PFSK-1 (cell line): Measurements from ENCODE around the gene CXCL17.
A peak's percentile ranks its signal among the peaks of the same experiment; 100 is the strongest.

Source experiments
- FOXP2 ChIP-seq: optimal IDR thresholded peaks from 2 replicates; pipeline ENCODE3; 2011; ENCODE audit warnings: borderline replicate concordance, control low read depth, inconsistent platforms; ENCODE audit not compliant: insufficient read depth; ENCODE audit errors: extremely low read length, extremely low read depth
- POLR2AphosphoS5 ChIP-seq: IDR thresholded peaks from 2 replicates; pipeline ENCODE4 v1.6.1; 2012; ENCODE audit warnings: low read depth, mild to moderate bottlenecking, control low read depth, low read length, moderate library complexity
- SIN3A ChIP-seq: IDR thresholded peaks from 2 replicates; pipeline ENCODE4 v1.6.1; 2012; ENCODE audit warnings: mild to moderate bottlenecking, low read length, moderate library complexity, borderline replicate concordance; ENCODE audit not compliant: insufficient read depth
- TAF1 ChIP-seq: IDR thresholded peaks from 2 replicates; pipeline ENCODE4 v1.6.1; 2012; ENCODE audit warnings: low read length, control low read depth, borderline replicate concordance; ENCODE audit not compliant: insufficient read depth
- TF ChIP-seq, protein P1 (sequence below), 2 experiments: IDR thresholded peaks; 2 replicates each; pipeline versions ENCODE4 v1.6.1 to v1.8.0; 2011 to 2012; ENCODE audit warnings: low read depth in 2 of 2, low read length in 2 of 2, control low read depth in 1 of 2, inconsistent platforms in 1 of 2, mild to moderate bottlenecking in 1 of 2, moderate library complexity in 1 of 2; ENCODE audit not compliant: insufficient read depth in 1 of 2

CXCL17 gene

DNA sequence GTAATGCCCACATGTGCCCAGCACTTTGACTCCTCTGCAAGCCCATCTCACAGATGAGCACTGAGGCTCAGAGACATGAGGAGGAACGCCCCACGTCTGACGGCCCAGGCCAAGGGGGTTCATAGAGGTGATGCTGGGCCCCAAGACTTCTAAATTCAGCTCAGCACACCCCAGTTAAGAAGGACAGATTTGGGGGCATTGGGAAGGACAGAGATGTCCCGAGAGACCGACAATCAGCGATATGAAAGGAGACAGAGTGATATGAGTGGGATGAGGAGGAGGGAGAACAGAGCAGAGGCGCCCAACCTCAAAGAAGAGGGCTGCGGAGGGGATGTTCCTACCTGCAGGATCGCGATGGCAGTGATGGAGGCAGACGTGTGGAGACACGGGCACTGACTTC lies 52.8 kb downstream of the CXCL17 start, which contains the start of gene CNFN:
Gene CNFN (minus strand): TSS at position 399 of the 400 bp plus-strand sequence. CDS start 1,260 bp downstream, outside the sequence.
- no peak for TF ChIP-seq POLR2AphosphoS5
- no peak for TF ChIP-seq SIN3A
- no peak for TF ChIP-seq TAF1
- TF ChIP-seq, protein P1, sequence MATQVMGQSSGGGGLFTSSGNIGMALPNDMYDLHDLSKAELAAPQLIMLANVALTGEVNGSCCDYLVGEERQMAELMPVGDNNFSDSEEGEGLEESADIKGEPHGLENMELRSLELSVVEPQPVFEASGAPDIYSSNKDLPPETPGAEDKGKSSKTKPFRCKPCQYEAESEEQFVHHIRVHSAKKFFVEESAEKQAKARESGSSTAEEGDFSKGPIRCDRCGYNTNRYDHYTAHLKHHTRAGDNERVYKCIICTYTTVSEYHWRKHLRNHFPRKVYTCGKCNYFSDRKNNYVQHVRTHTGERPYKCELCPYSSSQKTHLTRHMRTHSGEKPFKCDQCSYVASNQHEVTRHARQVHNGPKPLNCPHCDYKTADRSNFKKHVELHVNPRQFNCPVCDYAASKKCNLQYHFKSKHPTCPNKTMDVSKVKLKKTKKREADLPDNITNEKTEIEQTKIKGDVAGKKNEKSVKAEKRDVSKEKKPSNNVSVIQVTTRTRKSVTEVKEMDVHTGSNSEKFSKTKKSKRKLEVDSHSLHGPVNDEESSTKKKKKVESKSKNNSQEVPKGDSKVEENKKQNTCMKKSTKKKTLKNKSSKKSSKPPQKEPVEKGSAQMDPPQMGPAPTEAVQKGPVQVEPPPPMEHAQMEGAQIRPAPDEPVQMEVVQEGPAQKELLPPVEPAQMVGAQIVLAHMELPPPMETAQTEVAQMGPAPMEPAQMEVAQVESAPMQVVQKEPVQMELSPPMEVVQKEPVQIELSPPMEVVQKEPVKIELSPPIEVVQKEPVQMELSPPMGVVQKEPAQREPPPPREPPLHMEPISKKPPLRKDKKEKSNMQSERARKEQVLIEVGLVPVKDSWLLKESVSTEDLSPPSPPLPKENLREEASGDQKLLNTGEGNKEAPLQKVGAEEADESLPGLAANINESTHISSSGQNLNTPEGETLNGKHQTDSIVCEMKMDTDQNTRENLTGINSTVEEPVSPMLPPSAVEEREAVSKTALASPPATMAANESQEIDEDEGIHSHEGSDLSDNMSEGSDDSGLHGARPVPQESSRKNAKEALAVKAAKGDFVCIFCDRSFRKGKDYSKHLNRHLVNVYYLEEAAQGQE (IDR thresholded peaks at IDR 0.05; ENCODE audit: insufficient read depth in 1 of 2, low read depth in 2 of 2, low read length in 2 of 2) = no peak
- TF ChIP-seq FOXP2 = no peak

DNA sequence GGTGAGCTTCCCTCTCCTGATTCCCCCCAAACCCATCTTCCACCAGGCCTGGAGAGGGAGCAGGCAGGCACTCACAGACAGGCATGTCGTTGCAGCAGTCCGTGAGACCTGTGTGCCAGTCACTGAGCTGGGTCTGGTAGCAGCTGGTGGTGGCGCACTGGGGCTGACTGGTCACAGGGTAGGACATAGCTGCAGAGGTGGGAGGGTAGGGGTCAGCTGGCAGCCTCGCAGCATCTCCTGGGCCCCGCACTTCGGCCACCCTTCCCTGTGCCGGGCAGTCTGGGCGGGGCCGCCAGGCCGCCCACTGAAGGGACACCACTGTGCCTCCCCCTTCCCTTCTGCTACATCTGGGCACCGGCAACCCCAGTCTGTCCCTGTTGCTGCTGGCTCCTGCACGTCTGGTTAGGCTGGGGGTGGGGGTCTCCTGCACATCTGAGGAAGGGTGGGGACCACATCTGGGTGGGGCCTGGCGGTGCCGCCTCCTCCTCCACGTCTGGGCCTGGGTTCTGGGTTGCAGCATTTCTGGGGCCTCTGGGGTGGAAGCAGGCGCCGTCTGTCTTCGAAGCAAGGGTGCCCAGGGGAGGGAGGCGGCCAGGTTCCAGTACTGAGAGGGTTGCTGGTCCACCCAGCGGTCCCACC lies 53.8 kb downstream of the CXCL17 start:
- TF ChIP-seq POLR2AphosphoS5 (no peak), FOXP2 (no peak), TAF1 (no peak), SIN3A (no peak)
- TF ChIP-seq, protein P1 (IDR thresholded peaks at IDR 0.05; ENCODE audit: insufficient read depth in 1 of 2, low read depth in 2 of 2, low read length in 2 of 2) = no peak

DNA sequence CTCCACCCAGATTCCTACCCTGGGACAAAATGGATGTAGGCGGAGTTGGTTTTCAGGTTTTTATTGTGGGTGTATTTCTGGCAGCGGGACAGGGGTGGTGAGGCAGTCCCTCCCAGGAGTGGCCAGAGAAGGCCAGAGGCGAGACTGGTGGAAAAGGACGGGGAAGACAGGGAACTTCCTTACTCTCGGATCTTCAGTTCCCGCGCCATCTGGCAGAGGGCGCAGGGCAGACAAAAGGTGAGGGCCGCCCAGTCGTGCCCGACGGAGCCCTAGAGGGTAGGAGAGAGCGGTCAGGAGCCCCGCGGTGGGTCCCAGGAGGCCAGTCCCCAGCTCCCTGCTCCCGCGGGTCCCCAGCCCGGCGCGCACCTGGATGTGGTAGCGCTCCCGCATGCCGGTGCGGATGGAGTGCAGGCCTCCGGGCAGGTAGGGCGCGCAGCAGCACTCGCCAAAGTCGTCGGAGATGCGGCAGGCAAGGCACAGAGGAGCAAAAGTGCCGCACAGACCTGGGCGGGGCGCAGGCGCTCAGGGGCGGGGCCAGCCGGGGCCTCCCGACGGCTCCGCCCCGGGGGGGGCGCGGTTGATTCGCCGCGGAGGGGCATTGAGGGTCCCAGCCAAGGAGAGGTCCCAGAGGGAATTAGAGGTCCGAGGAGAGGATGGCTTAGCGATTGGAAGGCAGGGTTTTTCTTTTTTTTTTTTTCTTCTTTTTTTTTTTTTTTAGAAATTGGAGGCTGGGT lies 55.6 kb downstream of the CXCL17 start:
- TF ChIP-seq, protein P1 (IDR thresholded peaks at IDR 0.05; ENCODE audit: insufficient read depth in 1 of 2, low read depth in 2 of 2, low read length in 2 of 2) = no peak
- peak; percentile 23 for TF ChIP-seq FOXP2

DNA sequence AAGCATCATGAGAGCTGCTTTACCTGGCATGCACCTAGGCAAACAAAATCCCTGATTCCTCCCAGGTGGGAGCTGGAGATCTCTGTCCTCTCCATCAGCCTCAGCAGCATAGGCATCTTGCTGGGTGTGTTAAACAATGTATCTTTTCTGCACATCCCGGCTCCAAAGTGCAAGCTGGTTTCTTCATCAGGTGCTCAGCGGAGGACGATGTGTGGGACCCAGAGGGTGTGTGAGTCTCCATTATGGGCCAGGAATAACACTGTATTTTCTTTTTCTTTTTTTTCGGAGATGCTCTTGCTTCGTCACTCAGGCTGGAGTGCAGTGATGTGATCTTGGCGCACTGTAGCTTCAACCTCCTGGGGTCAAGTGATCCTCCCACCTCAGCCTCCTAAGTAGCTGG lies 62.6 kb downstream of the CXCL17 start:
- TF ChIP-seq TAF1 (no peak), POLR2AphosphoS5 (no peak), FOXP2 (no peak), SIN3A (no peak)
- TF ChIP-seq, protein P1 (IDR thresholded peaks at IDR 0.05; ENCODE audit: insufficient read depth in 1 of 2, low read depth in 2 of 2, low read length in 2 of 2) = no peak
